ENCODE data around the gene PDILT. TPM values are rescaled to one million over a fixed set of nuclear protein-coding genes. Genes with fewer than 3 reads are reported as not detected.
A peak's percentile ranks its signal among the peaks of the same experiment; 100 is the strongest.

Gene PDILT
- total RNA-seq, 2 donors from 2014 or later = not detected

- H3K36me3 Mint-ChIP-seq = no peaks in the 10 kb centered on the region
- no peak overlapping the region for H3K27ac Mint-ChIP-seq
- DNase-seq (ENCODE audit: low spot score in 2 of 2) (no peak), ATAC-seq (no peak)
- H3K9me3 Mint-ChIP-seq = no peaks in the 10 kb centered on the region
Observed at GRCh38 chr16:20415541-20415940, 11.0 kb upstream of the PDILT start.

GRCh38 chr16:20411055-20411454 lies 6.5 kb upstream of the PDILT start:
- ATAC-seq = no peak
- no peaks in the 10 kb centered on the region for H3K36me3 Mint-ChIP-seq

GRCh38 chr16:20410121-20410723 lies 5.7 kb upstream of the PDILT start:
- ATAC-seq (no peak), DNase-seq (ENCODE audit: low spot score in 2 of 2) (no peak)
- Mint-ChIP-seq H3K36me3 (no peaks in the 10 kb centered on the region), H3K27ac (no peak overlapping the region), H3K9me3 (no peaks in the 10 kb centered on the region)

More at GRCh38 chr16:20411055-20411454, 6.5 kb upstream of the PDILT start:
- no peak for DNase-seq (ENCODE audit: low spot score in 2 of 2)
- Mint-ChIP-seq H3K27ac (no peak overlapping the region), H3K9me3 (no peaks in the 10 kb centered on the region)

GRCh38 chr16:20409398-20410120 lies 5.0 kb upstream of the PDILT start, which contains the start of gene ACSM5:
Gene ACSM5 (plus strand): TSS chr16:20409534. CDS start chr16:20411485, 1,951 bp downstream.
- Mint-ChIP-seq H3K9me3 (no peaks in the 10 kb centered on the region), H3K27ac (peak within 1 kb of the TSS in 1 of 2 donors; percentile 50), H3K36me3 (no peaks in the 10 kb centered on the region)
- DNase-seq (ENCODE audit: low spot score in 2 of 2) (no peak), ATAC-seq (no peak)

GRCh38 chr16:20402651-20403050 lies 1.9 kb downstream of the PDILT start:
- DNase-seq (ENCODE audit: low spot score in 2 of 2) (no peak), ATAC-seq (no peak)
- Mint-ChIP-seq H3K9me3 (no peaks in the 10 kb centered on the region), H3K27ac (peak overlapping the region in 1 of 2 donors; percentile 86), H3K36me3 (no peaks in the 10 kb centered on the region)

- Mint-ChIP-seq H3K27ac (no peak overlapping the region), H3K36me3 (no peaks in the 10 kb centered on the region), H3K9me3 (no peaks in the 10 kb centered on the region)
- no peak for ATAC-seq
- DNase-seq (ENCODE audit: low spot score in 2 of 2) = no peak
Observed at GRCh38 chr16:20401475-20402016, 3.0 kb downstream of the PDILT start.

- Mint-ChIP-seq H3K9me3 (no peaks in the 10 kb centered on the region), H3K36me3 (no peaks in the 10 kb centered on the region), H3K27ac (no peak overlapping the region)
- no peak for DNase-seq (ENCODE audit: low spot score in 2 of 2)
- ATAC-seq = no peak
Observed at GRCh38 chr16:20401066-20401465, 3.5 kb downstream of the PDILT start.

- DNase-seq (ENCODE audit: low spot score in 2 of 2) (no peak), ATAC-seq (no peak)
- Mint-ChIP-seq H3K27ac (no peak overlapping the region), H3K9me3 (no peaks in the 10 kb centered on the region), H3K36me3 (no peaks in the 10 kb centered on the region)
Observed at GRCh38 chr16:20399185-20399584, 5.4 kb downstream of the PDILT start.

- no peak for DNase-seq (ENCODE audit: low spot score in 2 of 2)
- no peak overlapping the region for H3K27ac Mint-ChIP-seq
- no peak for ATAC-seq
- H3K36me3 Mint-ChIP-seq = no peaks in the 10 kb centered on the region
- H3K9me3 Mint-ChIP-seq = no peaks in the 10 kb centered on the region
Observed at GRCh38 chr16:20398603-20399002, 5.9 kb downstream of the PDILT start.

- ATAC-seq (no peak), DNase-seq (ENCODE audit: low spot score in 2 of 2) (no peak)
- no peaks in the 10 kb centered on the region for H3K36me3 Mint-ChIP-seq
- no peaks in the 10 kb centered on the region for H3K9me3 Mint-ChIP-seq
- no peak overlapping the region for H3K27ac Mint-ChIP-seq
Observed at GRCh38 chr16:20397468-20398074, 7.0 kb downstream of the PDILT start.

GRCh38 chr16:20396846-20397467 lies 7.6 kb downstream of the PDILT start:
- H3K27ac Mint-ChIP-seq = no peak overlapping the region
- DNase-seq (ENCODE audit: low spot score in 2 of 2) (no peak), ATAC-seq (no peak)
- H3K9me3 Mint-ChIP-seq = no peaks in the 10 kb centered on the region
- no peaks in the 10 kb centered on the region for H3K36me3 Mint-ChIP-seq

- no peak for ATAC-seq
- no peaks in the 10 kb centered on the region for H3K9me3 Mint-ChIP-seq
- no peak for DNase-seq (ENCODE audit: low spot score in 2 of 2)
- H3K36me3 Mint-ChIP-seq = no peaks in the 10 kb centered on the region
- H3K27ac Mint-ChIP-seq = no peak overlapping the region
Observed at GRCh38 chr16:20395946-20396345, 8.6 kb downstream of the PDILT start.

- no peak overlapping the region for H3K27ac Mint-ChIP-seq
- no peaks in the 10 kb centered on the region for H3K9me3 Mint-ChIP-seq
- no peak for ATAC-seq
- H3K36me3 Mint-ChIP-seq = no peaks in the 10 kb centered on the region
- no peak for DNase-seq (ENCODE audit: low spot score in 2 of 2)
Observed at GRCh38 chr16:20393801-20394577, 10.5 kb downstream of the PDILT start.

- no peak overlapping the region for H3K27ac Mint-ChIP-seq
- ATAC-seq = no peak
- no peak for DNase-seq (ENCODE audit: low spot score in 2 of 2)
- H3K36me3 Mint-ChIP-seq = no peaks in the 10 kb centered on the region
- no peaks in the 10 kb centered on the region for H3K9me3 Mint-ChIP-seq
Observed at GRCh38 chr16:20391045-20391444, 13.5 kb downstream of the PDILT start.

- DNase-seq (ENCODE audit: low spot score in 2 of 2) (no peak), ATAC-seq (no peak)
- Mint-ChIP-seq H3K27ac (no peak overlapping the region), H3K36me3 (no peaks in the 10 kb centered on the region), H3K9me3 (no peaks in the 10 kb centered on the region)
Observed at GRCh38 chr16:20388854-20389253, 15.7 kb downstream of the PDILT start.

GRCh38 chr16:20387978-20388377 lies 16.6 kb downstream of the PDILT start:
- H3K27ac Mint-ChIP-seq = no peak overlapping the region

More at GRCh38 chr16:20387978-20388377, 16.6 kb downstream of the PDILT start:
- ATAC-seq = no peak
- no peak for DNase-seq (ENCODE audit: low spot score in 2 of 2)
- Mint-ChIP-seq H3K9me3 (no peaks in the 10 kb centered on the region), H3K36me3 (no peaks in the 10 kb centered on the region)
